Esophagus squamous epithelium (tissue), 4 donors: Measurements from ENCODE around the gene COPS8.

Source experiments
- CTCF ChIP-seq, 6 experiments: fragments of 450-650 bp in 4 of 6; fragments of 200-600 bp in 2 of 6; sonication (generic) in 2 of 6; IDR thresholded peaks; one replicate each; pipeline ENCODE4 v1.5.1; 2016 to 2019; ENCODE audit warnings: antibody characterized with exemption in 6 of 6, mild to moderate bottlenecking in 4 of 6, moderate library complexity in 4 of 6
- POLR2A ChIP-seq, 4 donors: fragments of 450-650 bp; IDR thresholded peaks; one replicate each; pipeline ENCODE4 v1.6.1; 2017; ENCODE audit warnings: antibody characterized with exemption in 4 of 4, mild to moderate bottlenecking in 4 of 4, moderate library complexity in 3 of 4

GRCh38 chr2:237057893-237058300 lies 27.8 kb upstream of the COPS8 start:
- TF ChIP-seq CTCF (IDR thresholded peaks at IDR 0.05) (no peak), POLR2A (IDR thresholded peaks at IDR 0.05) (peak in 1 of 4 donors; percentile 19)
